Endometrial microvascular endothelial cells (primary cell): Measurements from ENCODE around the gene PPP2R5B. TPM values are rescaled to one million over a fixed set of nuclear protein-coding genes. Genes with fewer than 3 reads are reported as not detected.

Experiments used
- in situ Hi-C: cut with HindIII; loops from 2 replicates; pipeline ENCODE4 v1.10.0; 2017; ENCODE audit warnings: low sequenced_read_pairs, low pct_unique_long_range_greater_than_20kb; ENCODE audit errors: inconsistent ontology term
- total RNA-seq: library from RNA; depleted of rRNA; stranded (reverse); fragments of >200 nt; gene quantifications from one replicate; pipeline ENCODE4 v1.2.3, GENCODE V29; 2015; ENCODE audit errors: inconsistent ontology term

PPP2R5B gene
- total RNA-seq, 1 donor from 2014 or later, result 26.5 TPM

- in situ Hi-C loops, result no loop called here
Observed at GRCh38 chr11:64887757-64888405, 36.6 kb upstream of the PPP2R5B start.

- in situ Hi-C loops, result no loop called here
Observed at GRCh38 chr11:64888406-64888728, 36.1 kb upstream of the PPP2R5B start.

GRCh38 chr11:64888729-64889511 is 35.6 kb upstream of the PPP2R5B start:
- in situ Hi-C loops, result no loop called here

- in situ Hi-C loops, result loop anchor here (10.0 kb wide), 1 partner anchor 46 kb away; the partner anchor contains the start of gene CDC42BPG
Observed at GRCh38 chr11:64890522-64890939, 34.0 kb upstream of the PPP2R5B start.

- in situ Hi-C loops, result loop anchor here (10.0 kb wide), 1 partner anchor 47 kb away; the partner anchor contains the start of gene CDC42BPG
Observed at GRCh38 chr11:64891215-64891848, 33.2 kb upstream of the PPP2R5B start.

- in situ Hi-C loops, result loop anchor here (10.0 kb wide), 1 partner anchor 47 kb away; the partner anchor contains the start of gene CDC42BPG
Observed at GRCh38 chr11:64891880-64892279, 32.6 kb upstream of the PPP2R5B start.

- in situ Hi-C loops, result loop anchor here (10.0 kb wide), 1 partner anchor 48 kb away; the partner anchor contains the start of gene CDC42BPG
Observed at GRCh38 chr11:64892411-64892831, 32.1 kb upstream of the PPP2R5B start.

- in situ Hi-C loops, result loop anchor here (10.0 kb wide), 1 partner anchor 48 kb away; the partner anchor contains the start of gene CDC42BPG
Observed at GRCh38 chr11:64892838-64893193, 31.7 kb upstream of the PPP2R5B start.

- in situ Hi-C loops, result loop anchor here (10.0 kb wide), 1 partner anchor 49 kb away; the partner anchor contains the start of gene CDC42BPG
Observed at GRCh38 chr11:64893194-64894069, 31.1 kb upstream of the PPP2R5B start.

GRCh38 chr11:64894070-64894811 is 30.2 kb upstream of the PPP2R5B start:
- in situ Hi-C loops, result loop anchor here (10.0 kb wide), 1 partner anchor 49 kb away; the partner anchor contains the start of gene CDC42BPG

- in situ Hi-C loops, result loop anchor here (10.0 kb wide), 1 partner anchor 50 kb away; the partner anchor contains the start of gene CDC42BPG
Observed at GRCh38 chr11:64894812-64895452, 29.6 kb upstream of the PPP2R5B start.

- in situ Hi-C loops, result loop anchor here (10.0 kb wide), 1 partner anchor 52 kb away; the partner anchor contains the start of gene CDC42BPG
Observed at GRCh38 chr11:64896448-64897022, 28.0 kb upstream of the PPP2R5B start.

- in situ Hi-C loops, result loop anchor here (10.0 kb wide), 1 partner anchor 53 kb away; the partner anchor contains the start of gene CDC42BPG
Observed at GRCh38 chr11:64897381-64898075, 27.0 kb upstream of the PPP2R5B start.

- in situ Hi-C loops, result loop anchor here (10.0 kb wide), 1 partner anchor 53 kb away; the partner anchor contains the start of gene CDC42BPG
Observed at GRCh38 chr11:64898076-64898445, 26.4 kb upstream of the PPP2R5B start.

GRCh38 chr11:64898541-64898940 is 25.9 kb upstream of the PPP2R5B start:
- in situ Hi-C loops, result loop anchor here (10.0 kb wide), 1 partner anchor 54 kb away; the partner anchor contains the start of gene CDC42BPG

GRCh38 chr11:64900263-64900678 is 24.2 kb upstream of the PPP2R5B start:
- in situ Hi-C loops, result no loop called here
